HFFc6 (cell line): ENCODE measurements around the gene LBX2. TPM values are rescaled to one million over a fixed set of nuclear protein-coding genes. Genes with fewer than 3 reads are reported as not detected.

ENCODE experiments used
- DNase-seq: peaks from one replicate; pipeline ENCODE4 v3.0.0-alpha.2; 2018
- H3K27ac Mint-ChIP-seq: 2 replicates; pipeline ENCODE4 v1.8.0; 2020; ENCODE audit warnings: mild to moderate bottlenecking, mixed read lengths
- H3K27me3 Mint-ChIP-seq: 2 replicates; pipeline ENCODE4 v1.8.0; 2021; ENCODE audit warnings: mild to moderate bottlenecking, moderate library complexity, mixed read lengths; ENCODE audit not compliant: insufficient read depth
- H3K36me3 Mint-ChIP-seq: 2 replicates; pipeline ENCODE4 v1.8.0; 2021; ENCODE audit warnings: low read depth, mixed read lengths
- H3K4me1 Mint-ChIP-seq: 2 replicates; pipeline ENCODE4 v1.8.0; 2020; ENCODE audit warnings: low read depth, mixed read lengths
- H3K4me3 Mint-ChIP-seq: 2 replicates; pipeline ENCODE4 v1.8.0; 2020; ENCODE audit warnings: mild to moderate bottlenecking, moderate library complexity, mixed read lengths
- H3K9me3 Mint-ChIP-seq: 2 replicates; pipeline ENCODE4 v1.8.0; 2020; ENCODE audit warnings: mild to moderate bottlenecking, mixed read lengths
- total RNA-seq, 6 experiments: library from RNA; stranded (reverse); fragmentation: NEBNext Ultra II Directional; extraction: Animal tissue kit (Norgen Biotek cat#: 25700); gene quantifications; 2 replicates in 1 of 6; 3 replicates in 5 of 6; pipeline ENCODE4 v1.2.3, GENCODE V29; 2021
- TF ChIP-seq, protein P1 (sequence below): fragments of 200-600 bp; sonication (generic); IDR thresholded peaks from 2 replicates; pipeline ENCODE4 v1.5.0; 2021; ENCODE audit warnings: antibody characterized with exemption, mild to moderate bottlenecking

The LBX2 gene
- total RNA-seq, 6 experiments from 2014 or later = 0.21 to 1.8 (median 1.2) TPM

GRCh38 chr2:74540291-74540690, 40.9 kb upstream of the LBX2 start:
- TF ChIP-seq, protein P1, sequence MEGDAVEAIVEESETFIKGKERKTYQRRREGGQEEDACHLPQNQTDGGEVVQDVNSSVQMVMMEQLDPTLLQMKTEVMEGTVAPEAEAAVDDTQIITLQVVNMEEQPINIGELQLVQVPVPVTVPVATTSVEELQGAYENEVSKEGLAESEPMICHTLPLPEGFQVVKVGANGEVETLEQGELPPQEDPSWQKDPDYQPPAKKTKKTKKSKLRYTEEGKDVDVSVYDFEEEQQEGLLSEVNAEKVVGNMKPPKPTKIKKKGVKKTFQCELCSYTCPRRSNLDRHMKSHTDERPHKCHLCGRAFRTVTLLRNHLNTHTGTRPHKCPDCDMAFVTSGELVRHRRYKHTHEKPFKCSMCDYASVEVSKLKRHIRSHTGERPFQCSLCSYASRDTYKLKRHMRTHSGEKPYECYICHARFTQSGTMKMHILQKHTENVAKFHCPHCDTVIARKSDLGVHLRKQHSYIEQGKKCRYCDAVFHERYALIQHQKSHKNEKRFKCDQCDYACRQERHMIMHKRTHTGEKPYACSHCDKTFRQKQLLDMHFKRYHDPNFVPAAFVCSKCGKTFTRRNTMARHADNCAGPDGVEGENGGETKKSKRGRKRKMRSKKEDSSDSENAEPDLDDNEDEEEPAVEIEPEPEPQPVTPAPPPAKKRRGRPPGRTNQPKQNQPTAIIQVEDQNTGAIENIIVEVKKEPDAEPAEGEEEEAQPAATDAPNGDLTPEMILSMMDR = no peak
- no peak overlapping the region for H3K27ac Mint-ChIP-seq
- DNase-seq = no peak
- H3K9me3 Mint-ChIP-seq = no peaks in the 10 kb centered on the region
- no peaks in the 10 kb centered on the region for H3K27me3 Mint-ChIP-seq
- peaks cover 13% of the 10 kb centered on the region for H3K4me1 Mint-ChIP-seq
- no peak overlapping the region for H3K4me3 Mint-ChIP-seq
- H3K36me3 Mint-ChIP-seq = peaks cover 5% of the 10 kb centered on the region

- no peaks in the 10 kb centered on the region; the same call in 1 of the 2 replicates for H3K36me3 Mint-ChIP-seq
- TF ChIP-seq, protein P1 = no peak
- H3K4me3 Mint-ChIP-seq = no peak overlapping the region
- peaks cover 13% of the 10 kb centered on the region for H3K4me1 Mint-ChIP-seq
- no peaks in the 10 kb centered on the region for H3K9me3 Mint-ChIP-seq
- DNase-seq = no peak
- H3K27ac Mint-ChIP-seq = no peak overlapping the region
- H3K27me3 Mint-ChIP-seq = no peaks in the 10 kb centered on the region
These were observed 39.5 kb upstream of the LBX2 start for GRCh38 chr2:74538881-74539339.

GRCh38 chr2:74537140-74537539, 37.7 kb upstream of the LBX2 start:
- H3K4me3 Mint-ChIP-seq = no peak overlapping the region
- peak; percentile 19 for DNase-seq
- H3K9me3 Mint-ChIP-seq = no peaks in the 10 kb centered on the region
- peak overlapping the region; percentile 65 for H3K27ac Mint-ChIP-seq
- peaks cover 20% of the 10 kb centered on the region for H3K4me1 Mint-ChIP-seq
- peaks cover 6% of the 10 kb centered on the region for H3K36me3 Mint-ChIP-seq
- H3K27me3 Mint-ChIP-seq = no peaks in the 10 kb centered on the region
- TF ChIP-seq, protein P1 = no peak

DNA sequence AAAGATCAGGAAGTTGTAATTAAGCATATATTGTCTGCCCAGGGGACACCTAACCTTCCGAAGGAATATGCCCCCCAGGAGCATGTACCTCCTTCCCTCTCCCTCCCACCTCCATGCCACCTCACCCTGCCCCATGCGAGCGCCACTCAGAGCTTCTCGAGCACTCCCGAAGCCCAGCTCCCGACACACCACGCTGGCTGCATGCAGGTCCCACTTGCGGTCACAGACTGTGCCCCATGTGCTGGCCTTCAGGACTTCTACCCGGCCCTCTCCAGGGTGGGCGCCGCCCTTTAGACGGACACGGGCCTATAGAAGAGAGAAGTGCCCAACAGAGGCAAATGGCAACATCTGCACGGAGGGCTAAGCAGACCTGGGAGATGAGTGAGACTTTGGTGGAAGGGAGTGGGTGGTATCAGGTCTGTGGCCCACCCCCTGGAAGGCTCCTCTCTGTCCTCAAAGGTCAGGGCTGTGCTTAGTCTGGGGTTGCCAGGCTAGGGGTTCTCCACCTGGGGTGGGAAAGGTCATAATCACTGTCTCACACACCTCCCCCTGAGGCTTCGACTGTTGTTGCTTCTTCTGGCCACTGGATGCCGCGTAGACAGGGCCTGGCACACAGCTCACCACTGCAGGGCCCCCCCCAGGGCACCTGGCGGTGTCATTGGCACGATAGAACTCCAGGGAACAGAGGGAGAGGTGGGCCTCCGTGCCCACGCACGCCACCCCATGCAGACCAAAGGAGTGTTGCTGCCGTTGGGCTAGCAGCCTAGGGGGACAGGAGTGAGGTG, 37.0 kb upstream of the LBX2 start:
- Mint-ChIP-seq H3K27me3 (no peaks in the 10 kb centered on the region), H3K4me1 (peaks cover 28% of the 10 kb centered on the region), H3K36me3 (peaks cover 9% of the 10 kb centered on the region), H3K9me3 (no peaks in the 10 kb centered on the region), H3K4me3 (no peak overlapping the region), H3K27ac (no peak overlapping the region; the same call in 1 of the 2 replicates)
- DNase-seq = no peak
- TF ChIP-seq, protein P1 = 0 out of 2 replicates have a peak, but pooled peaks have one; percentile 13

DNA sequence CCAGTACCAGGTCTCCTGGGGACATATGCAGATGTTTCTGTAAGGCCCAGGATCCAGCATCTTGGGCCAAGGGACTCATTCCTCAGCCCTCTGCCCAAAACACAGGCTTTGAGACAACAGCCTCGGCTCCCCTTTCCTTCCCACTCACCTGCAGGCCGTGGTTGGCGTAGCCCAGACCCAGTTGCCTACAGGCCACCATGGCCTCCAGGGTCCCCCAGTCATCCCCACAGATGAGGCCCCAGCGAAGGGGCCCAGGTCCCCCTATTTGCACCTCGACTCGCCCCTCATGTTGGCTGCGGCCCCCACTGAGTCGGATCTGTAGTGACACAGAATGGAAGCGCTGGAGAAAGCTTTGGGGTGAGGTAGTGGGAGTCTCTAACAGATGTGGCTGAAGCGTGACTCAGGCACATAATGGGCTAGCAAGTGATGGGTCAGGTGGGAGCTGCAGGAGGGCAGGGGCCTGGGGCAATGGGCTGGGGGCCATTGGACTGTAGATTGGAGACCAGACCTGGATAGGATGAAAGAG, 36.1 kb upstream of the LBX2 start:
- no peak for DNase-seq
- H3K4me3 Mint-ChIP-seq = no peak overlapping the region
- peaks cover 36% of the 10 kb centered on the region for H3K4me1 Mint-ChIP-seq
- TF ChIP-seq, protein P1 = no peak
- H3K9me3 Mint-ChIP-seq = no peaks in the 10 kb centered on the region
- no peak overlapping the region for H3K27ac Mint-ChIP-seq
- H3K36me3 Mint-ChIP-seq = peaks cover 9% of the 10 kb centered on the region
- no peaks in the 10 kb centered on the region for H3K27me3 Mint-ChIP-seq
